Measurements from ENCODE around the gene PPFIBP1. TPM values are rescaled to one million over a fixed set of nuclear protein-coding genes. Genes with fewer than 3 reads are reported as not detected.
A peak's percentile ranks its signal among the peaks of the same experiment; 100 is the strongest.

PPFIBP1 gene
- total and polyA plus RNA-seq, 2 of the 13 experiments (the other 11 are each of a cell fraction or from before 2014, with no cell fraction given), result 16.2 to 21.8 TPM

DNA sequence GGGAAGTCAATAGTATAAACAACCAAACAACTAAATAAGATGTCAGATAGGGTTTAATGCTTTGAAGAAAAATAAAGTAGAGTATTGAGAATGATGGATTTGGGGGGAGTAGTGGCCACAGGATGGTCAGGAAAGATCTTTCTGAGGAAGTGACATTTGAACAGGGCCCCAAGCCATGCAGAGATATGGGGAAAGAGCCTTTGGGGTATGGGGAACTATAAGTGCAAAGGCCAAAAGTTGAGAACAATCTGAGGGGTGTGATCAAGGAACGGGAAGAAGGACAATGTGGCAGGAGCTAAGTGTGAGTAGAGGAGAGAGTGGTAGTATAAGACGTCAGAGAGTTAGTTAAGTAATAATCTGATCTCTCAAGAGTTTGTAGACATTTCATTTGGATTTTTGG is 188.0 kb downstream of the PPFIBP1 start:
- CTCF ChIA-PET (ENCODE audit: low intra/inter-chr PET ratio, low total read pairs), result no interaction called here
- 92% methylated on average over 2 of the region's 2 CpGs for WGBS (ENCODE audit: low lambda C conversion rate)
- Histone ChIP-seq H3K4me3 (replicated peaks in 1 of 3; ENCODE audit: insufficient read depth in 1 of 3, low read depth in 2 of 3, low read length in 3 of 3) (peak overlapping the region; percentile 72 to 94 (median 90); a peak in 5 of 6 replicates), H4K20me1 (ENCODE audit: insufficient read depth, low read length) (peaks cover 11% of the 10 kb centered on the region), H3K9me3 (ENCODE audit: low read length) (no peaks in the 10 kb centered on the region), H3K36me3 (replicated peaks in 1 of 2; ENCODE audit: control insufficient read depth in 1 of 2, insufficient read depth in 2 of 2, low read length in 2 of 2) (peaks cover 0 to 25% of the 10 kb centered on the region in 2 experiments; a peak in 3 of 5 replicates), H3K4me2 (ENCODE audit: low read depth, low read length) (peak overlapping the region; percentile 73), H3K9ac (ENCODE audit: insufficient read depth, low read depth, low read length) (peak overlapping the region; percentile 91; the same call in 1 of the 2 replicates), H2AFZ (ENCODE audit: low read length) (no peak overlapping the region), H3K27ac (ENCODE audit: extremely low read length, insufficient read depth, low read length) (no peak overlapping the region), H3K79me2 (ENCODE audit: insufficient read depth, low read length) (peaks cover 39% of the 10 kb centered on the region), H3K27me3 (ENCODE audit: control insufficient read depth in 1 of 2, insufficient read depth in 2 of 2, low read length in 2 of 2) (peaks cover 0 to 3% of the 10 kb centered on the region in 2 experiments; a peak in 1 of 5 replicates), H3K4me1 (ENCODE audit: insufficient read depth, low read length) (peaks cover 38% of the 10 kb centered on the region)
- TF ChIP-seq NCOR1 (IDR thresholded peaks at IDR 0.05; ENCODE audit: borderline replicate concordance, low read length), result no peak
- TF ChIP-seq, protein P1, sequence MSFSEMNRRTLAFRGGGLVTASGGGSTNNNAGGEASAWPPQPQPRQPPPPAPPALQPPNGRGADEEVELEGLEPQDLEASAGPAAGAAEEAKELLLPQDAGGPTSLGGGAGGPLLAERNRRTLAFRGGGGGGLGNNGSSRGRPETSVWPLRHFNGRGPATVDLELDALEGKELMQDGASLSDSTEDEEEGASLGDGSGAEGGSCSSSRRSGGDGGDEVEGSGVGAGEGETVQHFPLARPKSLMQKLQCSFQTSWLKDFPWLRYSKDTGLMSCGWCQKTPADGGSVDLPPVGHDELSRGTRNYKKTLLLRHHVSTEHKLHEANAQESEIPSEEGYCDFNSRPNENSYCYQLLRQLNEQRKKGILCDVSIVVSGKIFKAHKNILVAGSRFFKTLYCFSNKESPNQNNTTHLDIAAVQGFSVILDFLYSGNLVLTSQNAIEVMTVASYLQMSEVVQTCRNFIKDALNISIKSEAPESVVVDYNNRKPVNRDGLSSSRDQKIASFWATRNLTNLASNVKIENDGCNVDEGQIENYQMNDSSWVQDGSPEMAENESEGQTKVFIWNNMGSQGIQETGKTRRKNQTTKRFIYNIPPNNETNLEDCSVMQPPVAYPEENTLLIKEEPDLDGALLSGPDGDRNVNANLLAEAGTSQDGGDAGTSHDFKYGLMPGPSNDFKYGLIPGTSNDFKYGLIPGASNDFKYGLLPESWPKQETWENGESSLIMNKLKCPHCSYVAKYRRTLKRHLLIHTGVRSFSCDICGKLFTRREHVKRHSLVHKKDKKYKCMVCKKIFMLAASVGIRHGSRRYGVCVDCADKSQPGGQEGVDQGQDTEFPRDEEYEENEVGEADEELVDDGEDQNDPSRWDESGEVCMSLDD (CRISPR knock-in tag; IDR thresholded peaks at IDR 0.05; ENCODE audit: borderline replicate concordance), result no peak
- ATAC-seq (no peak), DNase-seq (ENCODE audit: low spot score) (no peak), FAIRE-seq (no peak)
- intact Hi-C loops (cut with micrococcal nuclease; ENCODE audit: unreplicated experiment), result loop anchor here (2.0 kb wide), 1 partner anchor 21 kb away; no protein-coding TSS in a partner anchor
- POLR2A ChIA-PET, result interaction anchor here (1.0 kb wide), 1 partner anchor 15 kb away, joined by 4 read pairs; no protein-coding TSS in a partner anchor
- in situ Hi-C loops (cut with HindIII; ENCODE audit: extremely low pct_ligation_motif_present, low pct_unique_long_range_greater_than_20kb), result no loop called here
- BruUV-seq (replicated peaks), result no TSS peak

DNA sequence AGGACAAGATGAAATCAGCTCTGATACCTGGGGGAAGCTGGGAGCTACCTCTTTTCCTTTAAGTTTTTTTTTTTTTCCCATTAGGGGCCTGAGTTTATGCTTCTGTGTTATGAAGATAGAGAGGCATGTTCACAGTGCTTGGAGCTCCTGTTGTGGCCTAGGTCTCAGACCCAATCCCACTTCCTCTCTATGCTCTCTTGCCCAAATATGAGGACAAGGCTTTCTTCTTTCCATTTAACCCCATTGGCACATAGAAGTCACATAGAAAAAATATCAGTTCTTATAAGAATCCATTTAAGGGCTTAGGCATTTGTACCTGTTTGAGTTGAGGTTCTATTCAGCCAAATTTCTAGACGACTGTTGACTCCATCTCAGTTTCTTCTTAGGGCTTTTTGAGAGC is 199.2 kb downstream of the PPFIBP1 start:
- H3K27ac ChIP-seq (ENCODE audit: extremely low read length, insufficient read depth, low read length), result no peak overlapping the region
- in situ Hi-C loops (cut with HindIII; ENCODE audit: extremely low pct_ligation_motif_present, low pct_unique_long_range_greater_than_20kb), result no loop called here
- intact Hi-C loops (cut with micrococcal nuclease; ENCODE audit: unreplicated experiment), result no loop called here
- ChIA-PET CTCF (ENCODE audit: low intra/inter-chr PET ratio, low total read pairs) (no interaction called here), POLR2A (no interaction called here)
- peaks cover 1% of the 10 kb centered on the region for H3K79me2 ChIP-seq (ENCODE audit: insufficient read depth, low read length)
- FAIRE-seq (no peak), DNase-seq (ENCODE audit: low spot score) (no peak), ATAC-seq (no peak)
- H2AFZ ChIP-seq (ENCODE audit: low read length), result no peak overlapping the region
- no peaks in the 10 kb centered on the region; the same call in 1 of the 2 replicates for H4K20me1 ChIP-seq (ENCODE audit: insufficient read depth, low read length)
- no TSS peak for BruUV-seq (replicated peaks)
- H3K36me3 ChIP-seq (replicated peaks in 1 of 2; ENCODE audit: control insufficient read depth in 1 of 2, insufficient read depth in 2 of 2, low read length in 2 of 2), result peaks cover 8 to 54% of the 10 kb centered on the region in 2 experiments
- H3K9me3 ChIP-seq (ENCODE audit: low read length), result no peaks in the 10 kb centered on the region
- no peak overlapping the region for H3K4me3 ChIP-seq (replicated peaks in 1 of 3; ENCODE audit: insufficient read depth in 1 of 3, low read depth in 2 of 3, low read length in 3 of 3)
- WGBS (ENCODE audit: low lambda C conversion rate), result 86% methylated on average over 1 of the region's 1 CpG
- no peaks in the 10 kb centered on the region for H3K4me1 ChIP-seq (ENCODE audit: insufficient read depth, low read length)
- H3K4me2 ChIP-seq (ENCODE audit: low read depth, low read length), result no peak overlapping the region
- H3K9ac ChIP-seq (ENCODE audit: insufficient read depth, low read depth, low read length), result no peak overlapping the region
- no peaks in the 10 kb centered on the region for H3K27me3 ChIP-seq (ENCODE audit: control insufficient read depth in 1 of 2, insufficient read depth in 2 of 2, low read length in 2 of 2)
- TF ChIP-seq, protein P2, sequence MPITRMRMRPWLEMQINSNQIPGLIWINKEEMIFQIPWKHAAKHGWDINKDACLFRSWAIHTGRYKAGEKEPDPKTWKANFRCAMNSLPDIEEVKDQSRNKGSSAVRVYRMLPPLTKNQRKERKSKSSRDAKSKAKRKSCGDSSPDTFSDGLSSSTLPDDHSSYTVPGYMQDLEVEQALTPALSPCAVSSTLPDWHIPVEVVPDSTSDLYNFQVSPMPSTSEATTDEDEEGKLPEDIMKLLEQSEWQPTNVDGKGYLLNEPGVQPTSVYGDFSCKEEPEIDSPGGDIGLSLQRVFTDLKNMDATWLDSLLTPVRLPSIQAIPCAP (CRISPR knock-in tag; IDR thresholded peaks at IDR 0.05; ENCODE audit: low read depth), result no peak
- TF ChIP-seq HMG20B (CRISPR knock-in tag; conservative IDR thresholded peaks at IDR 0.05) (no peak), ZNF678 (CRISPR knock-in tag; IDR thresholded peaks at IDR 0.05) (no peak), ZNF749 (CRISPR knock-in tag; IDR thresholded peaks at IDR 0.05; ENCODE audit: borderline replicate concordance) (no peak), HNRNPLL (IDR thresholded peaks at IDR 0.05; ENCODE audit: low read depth, low read length, poor library complexity, severe bottlenecking) (no peak), ARID2 (CRISPR knock-in tag; IDR thresholded peaks at IDR 0.05; ENCODE audit: borderline replicate concordance) (no peak), SAFB2 (CRISPR knock-in tag; IDR thresholded peaks at IDR 0.05; ENCODE audit: borderline replicate concordance, low read depth) (no peak), ZSCAN9 (CRISPR knock-in tag; IDR thresholded peaks at IDR 0.05; ENCODE audit: borderline replicate concordance) (no peak), SNAPC2 (CRISPR knock-in tag; IDR thresholded peaks at IDR 0.05) (no peak)
- TF ChIP-seq, protein P3, sequence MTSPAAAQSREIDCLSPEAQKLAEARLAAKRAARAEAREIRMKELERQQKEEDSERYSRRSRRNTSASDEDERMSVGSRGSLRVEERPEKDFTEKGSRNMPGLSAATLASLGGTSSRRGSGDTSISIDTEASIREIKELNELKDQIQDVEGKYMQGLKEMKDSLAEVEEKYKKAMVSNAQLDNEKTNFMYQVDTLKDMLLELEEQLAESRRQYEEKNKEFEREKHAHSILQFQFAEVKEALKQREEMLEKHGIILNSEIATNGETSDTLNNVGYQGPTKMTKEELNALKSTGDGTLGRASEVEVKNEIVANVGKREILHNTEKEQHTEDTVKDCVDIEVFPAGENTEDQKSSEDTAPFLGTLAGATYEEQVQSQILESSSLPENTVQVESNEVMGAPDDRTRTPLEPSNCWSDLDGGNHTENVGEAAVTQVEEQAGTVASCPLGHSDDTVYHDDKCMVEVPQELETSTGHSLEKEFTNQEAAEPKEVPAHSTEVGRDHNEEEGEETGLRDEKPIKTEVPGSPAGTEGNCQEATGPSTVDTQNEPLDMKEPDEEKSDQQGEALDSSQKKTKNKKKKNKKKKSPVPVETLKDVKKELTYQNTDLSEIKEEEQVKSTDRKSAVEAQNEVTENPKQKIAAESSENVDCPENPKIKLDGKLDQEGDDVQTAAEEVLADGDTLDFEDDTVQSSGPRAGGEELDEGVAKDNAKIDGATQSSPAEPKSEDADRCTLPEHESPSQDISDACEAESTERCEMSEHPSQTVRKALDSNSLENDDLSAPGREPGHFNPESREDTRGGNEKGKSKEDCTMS (CRISPR knock-in tag; conservative IDR thresholded peaks at IDR 0.05), result no peak
